Measurements from ENCODE around the gene ZNF74.

ZNF74 gene

GRCh38 chr22:20441631-20442484 is 47.9 kb downstream of the ZNF74 start:
- Histone ChIP-seq H3K4me2 (ENCODE audit: low read length) (no peak overlapping the region), H3K9ac (no peak overlapping the region), H3K27ac (no peak overlapping the region), H3K79me2 (no peaks in the 10 kb centered on the region), H3K36me3 (ENCODE audit: control insufficient read depth, insufficient read depth, low read length) (no peaks in the 10 kb centered on the region), H3K27me3 (ENCODE audit: control insufficient read depth, insufficient read depth, low read length) (no peaks in the 10 kb centered on the region), H3K4me1 (no peaks in the 10 kb centered on the region), H3K9me3 (ENCODE audit: control insufficient read depth, low read length) (no peaks in the 10 kb centered on the region), H2AFZ (no peak overlapping the region), H3K4me3 (ENCODE audit: low read depth, low read length) (no peak overlapping the region)
- no peak for TF ChIP-seq CTCF (IDR thresholded peaks at IDR 0.05)

GRCh38 chr22:20442485-20443284 is 48.7 kb downstream of the ZNF74 start:
- Histone ChIP-seq H2AFZ (no peak overlapping the region), H3K9ac (no peak overlapping the region), H3K4me1 (no peaks in the 10 kb centered on the region), H3K4me3 (ENCODE audit: low read depth, low read length) (no peak overlapping the region), H3K4me2 (ENCODE audit: low read length) (no peak overlapping the region), H3K27ac (no peak overlapping the region), H3K79me2 (no peaks in the 10 kb centered on the region), H3K27me3 (ENCODE audit: control insufficient read depth, insufficient read depth, low read length) (no peaks in the 10 kb centered on the region), H3K36me3 (ENCODE audit: control insufficient read depth, insufficient read depth, low read length) (no peaks in the 10 kb centered on the region), H3K9me3 (ENCODE audit: control insufficient read depth, low read length) (no peaks in the 10 kb centered on the region)
- TF ChIP-seq CTCF (IDR thresholded peaks at IDR 0.05) = no peak

GRCh38 chr22:20444325-20444724 is 50.4 kb downstream of the ZNF74 start:
- Histone ChIP-seq H3K4me1 (no peaks in the 10 kb centered on the region), H3K9ac (no peak overlapping the region), H3K36me3 (ENCODE audit: control insufficient read depth, insufficient read depth, low read length) (no peaks in the 10 kb centered on the region), H3K9me3 (ENCODE audit: control insufficient read depth, low read length) (no peaks in the 10 kb centered on the region), H3K27me3 (ENCODE audit: control insufficient read depth, insufficient read depth, low read length) (no peaks in the 10 kb centered on the region), H3K79me2 (no peaks in the 10 kb centered on the region), H2AFZ (no peak overlapping the region), H3K4me3 (ENCODE audit: low read depth, low read length) (no peak overlapping the region), H3K4me2 (ENCODE audit: low read length) (no peak overlapping the region), H3K27ac (no peak overlapping the region)
- TF ChIP-seq CTCF (IDR thresholded peaks at IDR 0.05) = no peak

- no peak for TF ChIP-seq CTCF (IDR thresholded peaks at IDR 0.05)
- Histone ChIP-seq H3K4me2 (ENCODE audit: low read length) (no peak overlapping the region), H3K4me3 (ENCODE audit: low read depth, low read length) (no peak overlapping the region), H2AFZ (no peak overlapping the region), H3K27ac (no peak overlapping the region), H3K27me3 (ENCODE audit: control insufficient read depth, insufficient read depth, low read length) (no peaks in the 10 kb centered on the region), H3K9ac (no peak overlapping the region), H3K36me3 (ENCODE audit: control insufficient read depth, insufficient read depth, low read length) (no peaks in the 10 kb centered on the region), H3K79me2 (no peaks in the 10 kb centered on the region), H3K9me3 (ENCODE audit: control insufficient read depth, low read length) (no peaks in the 10 kb centered on the region), H3K4me1 (no peaks in the 10 kb centered on the region)
These were observed 52.5 kb downstream of the ZNF74 start for GRCh38 chr22:20446383-20446970.

Data from parathyroid adenoma (tissue), 2 donors.